Mesenteric fat pad (tissue), 1 donor: Measurements from ENCODE around the gene HIF1A. TPM values are rescaled to one million over a fixed set of nuclear protein-coding genes. Genes with fewer than 3 reads are reported as not detected.

ENCODE experiments used
- DNase-seq: peaks from one replicate; pipeline ENCODE4 v3.0.0-alpha.2; 2020; ENCODE audit warnings: low spot score
- total RNA-seq: library from RNA; stranded (reverse); fragmentation: NEBNext Ultra II Directional; extraction: Animal tissue kit (Norgen Biotek cat#: 25700); gene quantifications from one replicate; pipeline ENCODE4 v1.2.1, GENCODE V29; 2021
- donor health status: DM: yes; HTN: yes; CAD: no.

Gene HIF1A
- total RNA-seq, 1 donor from 2014 or later = 207 TPM

DNA sequence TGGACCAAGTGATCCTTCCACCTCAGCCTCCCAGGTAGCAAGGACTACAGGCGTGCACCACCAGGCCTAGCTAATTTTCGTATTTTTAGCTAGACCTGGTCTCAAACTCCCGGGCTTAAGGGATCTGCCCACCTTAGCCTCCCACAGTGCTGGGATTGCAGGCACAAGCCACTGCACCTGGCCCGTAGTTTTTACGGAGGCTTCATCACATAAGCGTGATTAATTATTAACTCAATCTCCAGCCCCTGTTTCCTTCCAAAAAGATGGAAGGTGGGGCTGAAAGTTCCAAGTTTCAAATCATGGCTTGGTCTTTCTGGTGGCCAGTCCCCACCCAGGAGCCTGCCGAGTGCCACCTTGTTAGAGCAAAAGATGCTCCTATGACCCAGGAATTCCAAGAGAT, 22.5 kb upstream of the HIF1A start:
- DNase-seq = no peak

DNA sequence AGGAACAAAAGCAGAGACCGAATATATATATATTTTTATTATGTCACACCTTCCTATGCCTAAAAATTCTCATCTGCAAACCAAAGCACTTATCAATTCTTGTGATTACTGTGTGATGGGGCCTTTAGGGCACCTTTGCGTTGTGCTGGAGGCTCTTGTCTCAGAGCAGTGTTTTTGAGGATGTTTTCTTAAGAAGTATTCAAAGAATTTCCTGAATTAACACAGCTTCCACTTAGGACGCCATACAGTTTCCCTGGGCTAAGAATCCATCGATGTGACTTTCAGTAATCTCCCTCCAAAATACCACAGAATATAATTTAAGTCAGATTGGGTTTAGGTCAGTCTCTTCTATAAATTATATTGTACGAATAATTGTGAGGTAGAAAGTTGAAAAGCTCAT, 22.0 kb upstream of the HIF1A start:
- DNase-seq = no peak

DNA sequence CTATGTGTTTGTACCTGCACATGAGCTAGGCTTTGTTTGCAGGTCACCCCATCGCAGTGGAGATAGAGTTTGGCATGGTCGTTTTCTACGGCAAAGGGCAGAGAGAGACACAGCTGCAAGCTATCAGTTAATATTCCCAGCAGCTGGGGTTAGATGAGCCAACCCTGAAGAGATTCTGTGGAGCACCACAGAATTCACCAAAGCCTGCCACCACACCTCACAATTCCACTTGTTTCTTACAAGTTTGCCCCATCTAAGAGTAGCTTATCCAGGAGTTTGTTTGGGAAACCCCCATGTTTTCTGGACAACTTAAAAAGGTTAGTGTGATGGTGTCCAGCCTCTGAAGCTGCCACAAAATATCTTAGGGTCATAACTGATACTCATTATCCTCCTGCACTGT, 20.0 kb upstream of the HIF1A start:
- DNase-seq = no peak

DNA sequence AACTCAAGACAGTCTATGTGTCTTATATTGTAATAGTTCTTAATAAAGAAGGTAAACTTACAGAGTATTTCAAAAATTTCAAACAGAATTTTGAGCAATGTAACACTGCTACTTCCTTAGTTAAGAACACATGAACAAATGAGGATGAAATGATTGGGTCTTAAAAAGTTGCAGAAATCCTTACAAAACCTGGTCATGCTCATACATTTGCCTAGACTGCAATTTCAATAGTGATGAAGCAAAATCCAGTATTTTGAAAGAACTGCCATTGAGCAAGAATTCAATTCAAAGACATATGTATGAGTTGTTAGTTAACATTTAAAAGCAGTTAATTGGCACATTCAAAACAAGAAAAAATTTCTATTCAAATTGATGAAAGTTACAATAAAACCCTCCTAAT, 17.8 kb upstream of the HIF1A start:
- DNase-seq = no peak

DNA sequence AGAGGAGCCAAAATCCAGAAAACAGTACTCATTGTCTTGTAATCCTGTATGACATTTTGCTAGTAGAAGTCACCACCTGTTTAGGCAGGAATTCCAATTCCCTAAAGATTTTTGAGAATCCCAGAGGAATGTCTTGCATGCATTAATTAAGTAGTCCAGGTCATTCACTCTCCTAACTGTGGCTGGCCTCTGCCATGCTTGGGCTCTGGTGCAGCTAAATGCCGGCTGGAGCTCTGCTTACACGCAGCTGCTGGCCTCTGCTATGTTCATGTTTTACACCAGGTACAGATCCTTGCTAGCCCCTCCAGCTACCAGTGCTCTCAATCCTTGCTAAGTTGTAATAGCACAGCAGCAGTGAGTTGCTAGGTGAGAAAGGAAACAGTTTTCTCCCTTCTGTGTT, 16.3 kb upstream of the HIF1A start:
- no peak for DNase-seq

DNA sequence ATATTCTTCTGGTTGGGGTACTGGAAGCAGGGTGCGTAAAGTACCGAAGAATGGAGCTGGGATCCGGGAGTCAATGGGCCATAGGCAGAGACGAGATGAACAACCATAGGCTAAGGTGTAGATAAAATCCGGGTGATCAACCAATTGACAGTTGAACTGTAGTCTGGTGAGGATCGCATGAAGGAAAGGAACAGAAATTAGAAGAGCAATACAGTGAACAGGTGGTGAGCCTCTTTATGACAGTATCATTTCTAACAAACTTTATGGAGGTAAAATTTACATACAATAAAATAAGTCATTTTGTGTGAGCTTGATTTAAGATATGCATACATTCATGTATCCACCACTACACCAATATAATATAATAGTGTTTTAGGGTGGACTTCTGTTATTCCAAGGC, 13.9 kb upstream of the HIF1A start:
- DNase-seq = no peak

DNA sequence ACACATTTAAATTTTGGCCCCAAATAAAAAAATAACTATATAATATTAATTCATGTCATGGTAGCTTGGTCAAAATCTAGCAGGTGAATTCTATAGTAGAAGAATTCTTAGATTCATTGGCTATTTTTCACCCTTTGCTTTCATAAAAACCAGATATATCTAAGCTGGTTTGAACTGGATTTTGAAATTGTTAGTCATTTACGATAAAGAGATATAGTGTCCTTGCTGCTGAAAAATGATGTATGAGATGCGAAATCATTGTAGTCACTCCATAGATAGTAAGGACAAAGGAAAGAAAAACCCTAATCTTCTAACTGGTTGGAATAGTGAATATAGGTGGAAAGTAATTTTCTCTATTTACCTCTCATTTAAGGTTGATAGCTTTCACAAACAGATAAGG, 12.2 kb upstream of the HIF1A start:
- DNase-seq = no peak

DNA sequence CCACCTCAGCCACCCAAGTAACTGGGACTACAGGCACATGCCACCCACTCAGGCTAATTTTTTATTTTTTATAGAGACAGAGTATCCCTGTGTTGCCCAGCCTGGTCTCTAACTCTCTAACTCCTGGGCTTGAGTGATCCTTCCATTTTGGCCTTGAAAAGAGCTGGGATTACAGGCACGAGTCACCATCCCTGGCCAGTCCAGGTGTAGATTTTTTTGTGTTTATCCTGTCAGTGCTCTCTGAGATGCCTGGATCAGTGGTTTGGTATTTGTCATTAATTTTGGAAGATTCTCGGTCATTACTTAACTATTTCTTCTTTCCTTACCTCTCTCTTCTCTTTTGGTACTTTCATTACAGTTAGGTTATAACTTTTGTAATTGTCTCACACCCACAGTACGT, 5.3 kb upstream of the HIF1A start:
- DNase-seq = no peak

DNA sequence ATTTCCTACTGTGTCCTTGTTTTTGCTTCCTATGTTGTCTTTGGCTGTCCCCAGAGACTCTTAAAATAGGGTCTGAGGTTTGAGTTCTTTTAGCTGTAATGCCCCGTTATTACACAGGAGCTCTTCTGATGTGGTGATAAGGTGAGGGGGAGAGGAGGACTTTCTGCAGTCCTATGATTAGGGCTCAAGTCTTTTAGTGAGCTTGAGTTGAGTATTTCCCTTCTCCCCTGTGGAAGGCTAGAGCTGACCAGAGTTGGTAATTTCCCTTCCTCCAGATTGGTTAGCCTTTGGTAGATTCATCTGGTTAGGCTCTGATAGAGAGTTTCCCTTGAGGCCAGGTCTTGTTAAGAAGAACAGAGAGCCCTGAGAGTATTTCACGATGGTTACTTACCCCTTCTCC, 4.3 kb upstream of the HIF1A start:
- DNase-seq = no peak

DNA sequence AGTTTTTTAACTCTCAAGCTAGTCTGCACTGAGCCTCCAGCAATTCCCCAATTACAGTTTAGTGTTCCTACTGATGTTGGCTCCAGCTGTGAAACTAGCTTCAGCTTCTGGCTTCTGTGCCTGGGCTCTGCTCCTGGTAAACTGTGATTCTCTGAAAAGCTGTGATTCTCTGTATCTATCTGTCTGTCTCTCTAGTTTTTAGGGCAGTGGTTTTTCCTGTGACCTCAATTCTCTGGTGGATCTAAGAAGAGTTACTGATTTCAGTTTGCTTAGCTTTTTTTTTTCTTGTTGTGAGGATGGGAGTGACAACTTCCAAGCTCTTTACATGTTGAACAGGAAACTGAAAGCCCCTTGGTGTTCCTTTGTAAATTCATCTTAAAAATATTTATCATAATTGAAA, 3.8 kb upstream of the HIF1A start:
- no peak for DNase-seq

DNA sequence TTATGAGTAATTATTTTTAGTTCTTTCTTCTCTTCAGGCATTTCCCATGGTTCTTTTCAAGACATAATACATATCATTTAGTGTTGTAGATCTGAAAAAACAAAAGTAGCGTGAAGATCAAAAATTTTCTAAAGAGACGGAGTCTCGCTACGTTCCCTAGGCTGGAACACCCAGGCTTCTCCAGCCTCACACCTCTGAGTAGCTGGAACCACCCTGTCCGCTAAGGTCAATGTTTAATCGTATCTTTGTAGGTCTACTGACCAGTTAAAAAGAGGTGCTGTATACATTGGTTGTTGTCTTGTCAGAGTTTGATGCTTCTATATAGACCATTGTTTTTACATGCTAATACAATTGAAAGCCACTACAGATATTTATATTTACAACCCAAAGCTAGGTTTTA, 1.3 kb upstream of the HIF1A start:
- DNase-seq = no peak

DNA sequence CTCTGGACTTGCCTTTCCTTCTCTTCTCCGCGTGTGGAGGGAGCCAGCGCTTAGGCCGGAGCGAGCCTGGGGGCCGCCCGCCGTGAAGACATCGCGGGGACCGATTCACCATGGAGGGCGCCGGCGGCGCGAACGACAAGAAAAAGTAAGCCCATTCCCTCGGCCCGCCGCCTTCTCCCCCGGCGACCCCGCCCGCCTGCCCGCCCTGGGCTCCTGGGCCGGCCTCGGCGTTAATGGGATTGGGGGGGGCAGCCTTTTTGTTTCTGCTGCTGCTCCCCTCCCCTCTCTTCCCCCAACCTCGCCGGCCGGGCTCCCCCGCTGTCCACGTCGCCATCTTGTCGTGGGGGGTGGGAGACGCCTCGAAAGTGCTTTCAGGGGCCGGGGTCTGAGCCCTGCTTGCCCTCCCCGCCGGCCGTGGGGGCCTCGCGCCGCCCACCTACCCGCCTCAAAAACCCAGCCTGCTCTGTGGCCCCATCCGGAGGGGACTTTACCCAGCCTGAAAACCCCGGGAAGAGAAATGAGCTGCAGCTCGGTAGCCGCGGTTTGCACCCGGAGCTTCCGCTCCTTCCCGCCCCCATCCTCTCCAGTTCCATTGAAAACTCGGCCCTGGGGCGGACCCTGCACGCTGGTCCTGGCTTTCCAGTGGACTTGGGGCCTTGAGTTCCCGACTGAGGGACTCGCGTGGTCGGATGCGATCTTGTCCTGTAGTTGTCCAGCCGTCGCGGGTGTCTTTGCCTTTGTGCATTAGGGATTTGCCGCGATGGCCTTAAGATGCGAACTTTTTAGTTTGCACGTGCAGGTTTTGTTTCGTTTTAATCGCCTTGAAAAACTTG, 598 bp downstream of the HIF1A start:
- DNase-seq = peak; percentile 91

DNA sequence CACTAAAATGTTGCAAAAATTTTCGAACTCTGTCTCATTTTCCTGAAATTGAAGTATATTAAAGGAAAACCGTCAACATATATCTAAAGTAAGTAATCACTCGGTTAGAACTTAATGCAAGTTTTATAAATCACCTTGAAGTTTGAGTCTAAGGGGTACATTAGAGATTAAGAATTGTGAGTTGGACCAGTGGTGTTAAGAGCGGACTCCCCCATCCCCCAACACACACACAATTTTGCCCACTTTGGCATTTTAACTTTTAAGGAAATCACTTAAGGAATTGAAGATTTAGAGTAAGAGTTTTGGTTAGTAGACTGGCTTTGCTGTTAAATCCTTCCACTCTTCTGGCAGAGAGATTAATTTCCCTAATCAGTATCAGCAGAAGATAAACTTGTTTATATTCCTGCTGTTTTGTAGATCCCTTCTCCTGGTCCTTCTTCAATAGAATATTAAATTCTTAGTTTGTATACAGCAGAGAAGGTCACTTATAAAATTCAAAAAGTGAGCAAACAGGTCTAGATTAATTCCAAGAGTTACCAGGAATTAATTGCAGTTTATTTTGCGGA, 1.5 kb downstream of the HIF1A start:
- no peak for DNase-seq

DNA sequence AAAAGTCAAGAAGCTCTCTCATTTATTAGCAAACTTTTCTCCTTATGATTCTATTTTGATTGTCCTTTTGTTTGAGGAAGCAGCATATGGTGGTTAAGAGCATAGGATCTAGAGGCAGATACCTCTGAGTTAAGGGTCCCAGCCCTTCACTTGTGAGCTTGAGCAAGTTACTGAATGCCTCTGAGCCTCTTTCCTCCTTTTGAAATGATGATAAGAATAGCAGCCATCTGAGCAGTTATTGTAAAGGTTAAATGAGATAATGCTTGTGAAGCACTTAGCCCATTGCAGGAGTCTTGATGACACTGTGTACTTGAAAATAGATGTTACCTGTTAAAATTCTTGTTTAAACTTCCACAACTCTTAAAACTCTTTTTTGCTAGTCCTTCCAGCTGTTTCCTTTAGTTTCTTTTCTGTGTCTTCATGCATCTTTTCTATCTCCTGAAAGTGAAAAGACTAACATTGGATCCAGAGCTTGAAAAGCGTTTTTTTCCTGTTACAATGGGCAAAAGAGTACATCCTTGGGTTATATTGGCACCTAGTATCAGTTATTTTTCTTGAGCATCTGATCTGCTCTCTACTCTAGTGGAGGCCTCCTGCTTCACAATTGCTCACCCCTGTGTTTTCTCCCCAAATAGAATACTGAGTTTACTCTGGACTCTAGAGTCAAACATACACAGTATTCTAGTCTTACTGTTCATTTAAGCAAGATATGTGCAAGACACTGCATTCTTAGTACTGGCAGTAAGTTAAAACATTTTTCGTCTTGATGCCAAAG, 3.1 kb downstream of the HIF1A start:
- no peak for DNase-seq

DNA sequence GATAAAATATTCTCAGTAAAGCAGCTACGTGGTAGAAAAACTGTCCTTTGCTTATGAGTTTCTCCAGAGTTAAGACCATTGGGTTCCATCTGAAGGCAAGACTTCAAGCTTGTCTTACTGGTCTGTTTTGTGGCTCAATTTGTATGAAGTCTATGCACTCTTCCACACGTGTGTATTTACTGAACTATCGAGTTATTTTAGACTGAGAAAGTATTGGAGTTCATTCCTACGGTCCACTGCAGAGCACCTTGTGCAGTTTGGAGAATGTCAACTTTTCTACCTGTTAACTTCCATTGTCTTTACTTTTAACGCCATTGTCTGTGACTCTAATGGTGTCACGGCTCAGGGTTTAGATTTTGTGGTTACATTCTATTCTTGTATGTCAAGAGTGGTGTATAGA, 3.7 kb downstream of the HIF1A start:
- no peak for DNase-seq

DNA sequence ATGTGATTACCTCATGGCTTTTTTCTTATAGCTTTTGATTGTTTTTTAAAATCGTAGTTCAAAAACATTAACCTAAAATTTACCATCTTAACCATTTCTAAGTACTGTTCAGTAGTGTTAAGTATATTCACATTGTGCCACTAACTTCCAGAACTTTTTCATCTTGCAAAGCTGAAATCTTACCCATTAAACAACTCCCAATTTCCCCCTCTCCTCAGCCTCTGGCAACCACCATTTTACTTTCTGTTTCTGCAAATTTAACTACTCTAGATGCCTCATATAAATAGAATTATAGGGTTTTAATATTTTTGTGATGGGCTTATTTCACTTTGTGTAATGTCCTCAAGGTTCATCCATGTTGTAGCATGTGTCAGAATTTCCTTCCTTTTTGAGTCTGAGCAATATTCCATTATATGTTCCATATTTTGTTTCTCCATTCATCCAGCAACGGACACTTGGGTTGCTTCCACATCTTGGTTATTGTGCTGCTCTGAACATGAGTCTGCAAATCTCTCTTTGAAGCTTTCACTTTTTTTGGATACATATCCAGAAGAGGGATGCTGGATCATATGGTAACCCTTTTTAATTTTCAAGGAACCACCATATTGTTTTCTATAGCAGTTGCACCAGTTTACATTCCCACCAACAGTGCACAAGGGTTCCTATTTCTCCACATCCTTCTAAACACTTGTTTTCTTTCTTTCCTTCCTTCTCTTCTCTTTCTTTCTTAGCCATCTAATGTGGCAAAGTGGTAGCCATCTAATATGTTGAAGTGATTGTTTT, 5.0 kb downstream of the HIF1A start:
- DNase-seq = no peak

DNA sequence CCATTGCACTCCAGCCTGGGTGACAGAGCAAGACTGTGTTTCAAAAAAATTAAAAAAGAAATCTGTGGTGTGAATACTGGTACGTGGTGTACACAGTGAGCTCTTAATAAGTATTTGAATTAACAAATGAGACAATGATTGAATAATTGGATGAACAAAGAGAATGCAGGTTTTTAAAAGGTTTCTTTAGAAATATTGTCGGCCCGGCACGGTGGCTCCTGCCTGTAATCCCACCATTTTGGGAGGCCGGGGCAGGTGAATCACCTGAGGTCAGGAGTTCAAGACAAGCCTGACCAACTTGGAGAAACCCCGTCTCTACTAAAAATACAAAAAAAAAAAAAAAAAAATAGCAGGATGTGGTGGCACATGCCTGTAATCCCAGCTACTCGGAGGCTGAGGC, 6.6 kb downstream of the HIF1A start:
- DNase-seq = no peak

DNA sequence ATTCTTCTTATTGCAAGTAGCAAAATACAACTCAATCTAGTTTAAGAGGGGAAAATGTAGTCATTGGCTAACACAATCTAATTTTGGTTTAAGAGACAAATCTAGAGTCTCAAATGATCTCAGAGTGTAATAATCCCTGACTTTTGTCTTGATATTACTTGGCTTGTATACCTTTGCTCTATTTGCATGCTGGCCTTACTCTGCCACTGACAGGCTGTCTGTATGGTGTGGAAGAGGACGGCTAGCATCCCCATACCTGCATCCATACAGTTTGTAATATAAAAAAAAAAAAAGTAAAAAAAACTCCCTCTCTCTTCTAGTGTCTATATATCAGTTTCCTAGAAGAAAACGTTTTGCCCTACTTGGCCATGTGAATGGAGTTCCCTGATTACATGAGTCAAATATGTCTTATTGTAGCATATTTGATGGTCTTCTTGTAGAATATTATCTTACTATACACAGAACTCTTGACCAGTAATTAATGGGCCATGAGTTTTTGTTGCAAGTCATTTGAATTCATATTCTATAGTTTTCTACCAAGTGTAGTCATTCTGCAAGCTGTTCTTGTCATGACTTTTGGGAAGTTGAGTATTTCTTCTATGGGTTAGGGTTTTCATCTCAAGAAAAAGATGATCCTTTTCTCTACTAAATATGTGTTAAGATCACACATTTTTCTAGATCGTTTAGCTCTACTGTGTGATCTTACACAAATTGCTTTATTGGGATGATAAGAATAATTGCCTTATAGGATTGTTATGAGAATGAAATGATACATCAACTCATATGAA, 8.2 kb downstream of the HIF1A start:
- DNase-seq = no peak

DNA sequence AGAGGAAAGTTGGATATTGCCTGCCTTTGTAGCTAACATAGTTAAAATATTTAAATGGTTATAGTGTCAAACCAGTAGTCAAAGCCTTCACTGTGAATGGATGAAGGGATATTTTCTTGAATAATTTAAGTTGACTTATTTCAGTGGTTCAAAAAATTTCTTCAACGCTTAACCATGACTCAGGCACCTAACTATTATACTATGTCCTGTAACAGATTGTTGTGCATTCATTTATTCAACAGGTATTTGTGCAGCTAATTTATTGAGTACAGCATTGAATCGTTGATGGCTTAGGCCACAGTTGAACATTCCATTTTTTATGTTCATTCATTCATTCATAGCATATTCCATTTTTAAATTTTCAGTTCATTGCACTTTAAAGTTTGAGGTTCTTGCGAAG, 9.2 kb downstream of the HIF1A start:
- no peak for DNase-seq

DNA sequence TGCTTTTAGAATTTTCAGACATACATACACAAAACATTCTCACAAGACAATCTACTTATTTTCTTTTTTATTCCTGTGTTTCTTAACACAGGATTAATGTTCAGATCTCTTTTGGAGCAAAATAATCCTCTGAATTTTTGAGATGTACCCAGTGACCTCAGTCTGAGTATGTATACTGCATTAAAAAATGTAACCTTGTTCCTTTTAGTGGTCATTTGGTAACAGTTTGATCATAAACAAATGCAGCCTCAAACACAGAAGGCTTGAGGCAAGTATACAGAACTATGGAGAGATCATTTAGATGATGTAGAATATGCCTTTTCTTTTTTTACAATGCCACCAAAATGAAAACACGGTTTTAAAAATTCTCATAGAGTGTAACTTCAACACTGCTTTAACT, 9.7 kb downstream of the HIF1A start:
- DNase-seq = no peak

DNA sequence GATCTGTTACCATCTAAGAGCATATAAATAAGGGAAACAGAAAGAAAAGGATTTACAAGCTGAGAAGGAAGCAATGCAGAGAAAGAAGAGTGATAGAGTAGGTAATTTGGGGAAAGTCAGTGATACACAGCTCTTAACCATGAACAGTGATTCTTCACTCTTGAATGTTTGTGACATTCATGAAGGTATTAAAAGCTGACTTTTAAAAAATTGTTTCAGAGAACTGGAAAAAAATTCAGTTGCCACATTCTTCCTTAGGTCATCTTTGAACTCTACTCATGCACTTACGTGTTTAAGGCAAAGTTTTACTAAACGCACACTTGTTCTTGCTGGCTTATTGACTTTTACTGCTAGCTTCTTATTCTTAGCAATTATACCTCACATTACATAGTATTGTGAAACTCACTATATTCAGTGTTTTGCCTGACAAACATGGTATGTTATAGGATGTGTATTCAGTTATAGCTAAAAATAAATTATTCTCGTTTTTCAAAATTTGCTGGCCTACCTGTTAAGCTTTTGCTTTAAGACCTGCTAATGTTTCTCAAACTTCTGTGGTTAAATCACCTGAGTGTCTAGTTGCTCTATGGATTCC, 10.9 kb downstream of the HIF1A start:
- no peak for DNase-seq
